Peyer's patch (tissue), 4 donors: Measurements from ENCODE around the gene CD164L2.

Experiments used
- POLR2A ChIP-seq, 2 donors: fragments of 450-650 bp; IDR thresholded peaks; one replicate each; pipeline ENCODE4 v1.5.1; 2017; ENCODE audit warnings: antibody characterized with exemption in 2 of 2, mild to moderate bottlenecking in 2 of 2, moderate library complexity in 2 of 2
- TF ChIP-seq, protein P1 (sequence below), 6 experiments: fragments of 450-650 bp in 4 of 6; fragments of 200-600 bp in 2 of 6; sonication (generic) in 1 of 6; IDR thresholded peaks; one replicate each; pipeline ENCODE4 v1.5.1; 2017 to 2019; ENCODE audit warnings: antibody characterized with exemption in 6 of 6, mild to moderate bottlenecking in 3 of 6, moderate library complexity in 1 of 6

DNA sequence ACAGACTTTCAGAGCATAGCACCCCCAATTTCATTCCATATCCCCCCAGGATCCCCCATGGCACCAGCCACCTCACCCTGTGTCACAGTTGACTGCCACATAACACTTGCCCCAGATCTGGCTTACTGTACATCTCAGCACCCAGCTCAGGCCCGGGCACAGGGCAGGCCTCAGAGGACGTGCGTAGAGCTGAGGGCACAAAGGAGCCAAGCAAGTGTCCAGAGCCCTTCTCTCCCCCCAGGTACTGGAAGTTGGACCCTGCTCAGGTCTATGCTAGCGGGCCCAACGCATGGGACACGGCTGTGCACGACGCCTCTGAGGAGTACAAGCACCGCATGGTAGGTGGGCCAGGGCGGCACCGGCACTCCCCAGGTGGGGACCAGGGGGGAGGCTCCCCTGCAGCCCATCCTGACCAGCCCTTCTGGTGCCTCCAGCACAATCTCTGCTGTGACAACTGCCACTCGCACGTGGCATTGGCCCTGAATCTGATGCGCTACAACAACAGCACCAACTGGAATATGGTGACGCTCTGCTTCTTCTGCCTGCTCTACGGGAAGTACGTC lies 49.3 kb downstream of the CD164L2 start:
- TF ChIP-seq POLR2A (IDR thresholded peaks at IDR 0.05) = no peak
- TF ChIP-seq, protein P1, sequence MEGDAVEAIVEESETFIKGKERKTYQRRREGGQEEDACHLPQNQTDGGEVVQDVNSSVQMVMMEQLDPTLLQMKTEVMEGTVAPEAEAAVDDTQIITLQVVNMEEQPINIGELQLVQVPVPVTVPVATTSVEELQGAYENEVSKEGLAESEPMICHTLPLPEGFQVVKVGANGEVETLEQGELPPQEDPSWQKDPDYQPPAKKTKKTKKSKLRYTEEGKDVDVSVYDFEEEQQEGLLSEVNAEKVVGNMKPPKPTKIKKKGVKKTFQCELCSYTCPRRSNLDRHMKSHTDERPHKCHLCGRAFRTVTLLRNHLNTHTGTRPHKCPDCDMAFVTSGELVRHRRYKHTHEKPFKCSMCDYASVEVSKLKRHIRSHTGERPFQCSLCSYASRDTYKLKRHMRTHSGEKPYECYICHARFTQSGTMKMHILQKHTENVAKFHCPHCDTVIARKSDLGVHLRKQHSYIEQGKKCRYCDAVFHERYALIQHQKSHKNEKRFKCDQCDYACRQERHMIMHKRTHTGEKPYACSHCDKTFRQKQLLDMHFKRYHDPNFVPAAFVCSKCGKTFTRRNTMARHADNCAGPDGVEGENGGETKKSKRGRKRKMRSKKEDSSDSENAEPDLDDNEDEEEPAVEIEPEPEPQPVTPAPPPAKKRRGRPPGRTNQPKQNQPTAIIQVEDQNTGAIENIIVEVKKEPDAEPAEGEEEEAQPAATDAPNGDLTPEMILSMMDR (IDR thresholded peaks at IDR 0.05) = no peak
